ENCODE data around the gene XYLB.

The XYLB gene

DNA sequence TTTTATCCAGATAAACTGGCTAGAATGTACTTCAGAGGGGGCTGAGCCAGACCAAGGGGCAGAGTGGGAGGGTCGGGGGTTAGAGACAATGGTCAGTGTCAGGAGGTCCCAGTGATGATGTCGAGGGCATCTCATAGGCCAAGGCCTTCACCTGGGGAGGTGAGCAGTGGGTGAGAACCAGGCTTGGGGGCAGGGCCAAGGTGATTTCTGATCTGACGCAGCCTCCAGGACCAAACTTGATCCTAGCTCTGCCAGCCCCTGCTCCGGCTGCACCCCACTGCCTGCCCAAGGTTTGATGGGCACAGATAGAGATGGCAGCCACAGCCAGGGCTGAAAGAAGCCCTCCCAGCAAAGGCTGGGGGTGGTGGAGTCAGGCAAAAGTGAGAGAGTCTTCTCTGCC lies 14.9 kb downstream of the XYLB start:
- Histone ChIP-seq H3K4me1 (ENCODE audit: low read length) (no peaks in the 10 kb centered on the region), H3K4me2 (ENCODE audit: low read depth, low read length) (no peak overlapping the region), H3F3A (ENCODE audit: insufficient read depth, low read length) (no peaks in the 10 kb centered on the region), H3K36me3 (replicated peaks; ENCODE audit: insufficient read depth, low read length) (no peaks in the 10 kb centered on the region), H2AFZ (ENCODE audit: low read length) (no peak overlapping the region), H4K20me1 (ENCODE audit: insufficient read depth, low read length) (no peaks in the 10 kb centered on the region), H3K9me2 (replicated peaks; ENCODE audit: insufficient read depth, low read length) (no peaks in the 10 kb centered on the region), H3K4me3 (ENCODE audit: low read length) (no peak overlapping the region), H3K27me3 (replicated peaks; ENCODE audit: insufficient read depth, low read length) (no peaks in the 10 kb centered on the region), H3K79me2 (ENCODE audit: low read length) (no peaks in the 10 kb centered on the region), H3K9ac (ENCODE audit: low read length) (no peak overlapping the region), H3K9me3 (replicated peaks; ENCODE audit: insufficient read depth, low read length) (no peaks in the 10 kb centered on the region), H3K27ac (ENCODE audit: low read length) (no peak overlapping the region)
- DNase-seq, result no peak
- TF ChIP-seq, protein P1, sequence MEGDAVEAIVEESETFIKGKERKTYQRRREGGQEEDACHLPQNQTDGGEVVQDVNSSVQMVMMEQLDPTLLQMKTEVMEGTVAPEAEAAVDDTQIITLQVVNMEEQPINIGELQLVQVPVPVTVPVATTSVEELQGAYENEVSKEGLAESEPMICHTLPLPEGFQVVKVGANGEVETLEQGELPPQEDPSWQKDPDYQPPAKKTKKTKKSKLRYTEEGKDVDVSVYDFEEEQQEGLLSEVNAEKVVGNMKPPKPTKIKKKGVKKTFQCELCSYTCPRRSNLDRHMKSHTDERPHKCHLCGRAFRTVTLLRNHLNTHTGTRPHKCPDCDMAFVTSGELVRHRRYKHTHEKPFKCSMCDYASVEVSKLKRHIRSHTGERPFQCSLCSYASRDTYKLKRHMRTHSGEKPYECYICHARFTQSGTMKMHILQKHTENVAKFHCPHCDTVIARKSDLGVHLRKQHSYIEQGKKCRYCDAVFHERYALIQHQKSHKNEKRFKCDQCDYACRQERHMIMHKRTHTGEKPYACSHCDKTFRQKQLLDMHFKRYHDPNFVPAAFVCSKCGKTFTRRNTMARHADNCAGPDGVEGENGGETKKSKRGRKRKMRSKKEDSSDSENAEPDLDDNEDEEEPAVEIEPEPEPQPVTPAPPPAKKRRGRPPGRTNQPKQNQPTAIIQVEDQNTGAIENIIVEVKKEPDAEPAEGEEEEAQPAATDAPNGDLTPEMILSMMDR (IDR thresholded peaks at IDR 0.05; ENCODE audit: low read length), result no peak
- no peak for TF ChIP-seq EZH2 (optimal IDR thresholded peaks at IDR 0.05; ENCODE audit: low read depth, low read length)
- TF ChIP-seq EZH2phosphoT487 (IDR thresholded peaks at IDR 0.05; ENCODE audit: low read length), result no peak

GRCh38 chr3:38362825-38363224 lies 16.2 kb downstream of the XYLB start:
- no peaks in the 10 kb centered on the region for H3K9me3 ChIP-seq (replicated peaks; ENCODE audit: insufficient read depth, low read length)
- H3K27ac ChIP-seq (ENCODE audit: low read length), result no peak overlapping the region
- no peaks in the 10 kb centered on the region for H3K4me1 ChIP-seq (ENCODE audit: low read length)
- H3K4me2 ChIP-seq (ENCODE audit: low read depth, low read length), result no peak overlapping the region
- no peak overlapping the region for H3K4me3 ChIP-seq (ENCODE audit: low read length)
- H3K36me3 ChIP-seq (replicated peaks; ENCODE audit: insufficient read depth, low read length), result no peaks in the 10 kb centered on the region
- H2AFZ ChIP-seq (ENCODE audit: low read length), result no peak overlapping the region
- no peak overlapping the region for H3K9ac ChIP-seq (ENCODE audit: low read length)
- H4K20me1 ChIP-seq (ENCODE audit: insufficient read depth, low read length), result no peaks in the 10 kb centered on the region
- H3K27me3 ChIP-seq (replicated peaks; ENCODE audit: insufficient read depth, low read length), result no peaks in the 10 kb centered on the region
- TF ChIP-seq, protein P1 (IDR thresholded peaks at IDR 0.05; ENCODE audit: low read length), result no peak
- TF ChIP-seq EZH2phosphoT487 (IDR thresholded peaks at IDR 0.05; ENCODE audit: low read length), result no peak
- TF ChIP-seq EZH2 (optimal IDR thresholded peaks at IDR 0.05; ENCODE audit: low read depth, low read length), result no peak
- no peaks in the 10 kb centered on the region for H3K79me2 ChIP-seq (ENCODE audit: low read length)
- H3K9me2 ChIP-seq (replicated peaks; ENCODE audit: insufficient read depth, low read length), result no peaks in the 10 kb centered on the region
- no peak for DNase-seq
- H3F3A ChIP-seq (ENCODE audit: insufficient read depth, low read length), result no peaks in the 10 kb centered on the region

- Histone ChIP-seq H3F3A (ENCODE audit: insufficient read depth, low read length) (no peaks in the 10 kb centered on the region), H4K20me1 (ENCODE audit: insufficient read depth, low read length) (no peaks in the 10 kb centered on the region), H3K9me3 (replicated peaks; ENCODE audit: insufficient read depth, low read length) (no peaks in the 10 kb centered on the region), H3K4me2 (ENCODE audit: low read depth, low read length) (no peak overlapping the region), H2AFZ (ENCODE audit: low read length) (no peak overlapping the region), H3K36me3 (replicated peaks; ENCODE audit: insufficient read depth, low read length) (no peaks in the 10 kb centered on the region), H3K4me1 (ENCODE audit: low read length) (no peaks in the 10 kb centered on the region), H3K27me3 (replicated peaks; ENCODE audit: insufficient read depth, low read length) (no peaks in the 10 kb centered on the region), H3K27ac (ENCODE audit: low read length) (no peak overlapping the region), H3K4me3 (ENCODE audit: low read length) (no peak overlapping the region), H3K9me2 (replicated peaks; ENCODE audit: insufficient read depth, low read length) (no peaks in the 10 kb centered on the region), H3K79me2 (ENCODE audit: low read length) (no peaks in the 10 kb centered on the region), H3K9ac (ENCODE audit: low read length) (no peak overlapping the region)
- TF ChIP-seq EZH2 (optimal IDR thresholded peaks at IDR 0.05; ENCODE audit: low read depth, low read length) (no peak), EZH2phosphoT487 (IDR thresholded peaks at IDR 0.05; ENCODE audit: low read length) (no peak)
- TF ChIP-seq, protein P1 (IDR thresholded peaks at IDR 0.05; ENCODE audit: low read length), result no peak
- DNase-seq, result no peak
Measured at GRCh38 chr3:38364721-38365400, 18.3 kb downstream of the XYLB start.
